ENCODE results near the gene EZH2.

DNA sequence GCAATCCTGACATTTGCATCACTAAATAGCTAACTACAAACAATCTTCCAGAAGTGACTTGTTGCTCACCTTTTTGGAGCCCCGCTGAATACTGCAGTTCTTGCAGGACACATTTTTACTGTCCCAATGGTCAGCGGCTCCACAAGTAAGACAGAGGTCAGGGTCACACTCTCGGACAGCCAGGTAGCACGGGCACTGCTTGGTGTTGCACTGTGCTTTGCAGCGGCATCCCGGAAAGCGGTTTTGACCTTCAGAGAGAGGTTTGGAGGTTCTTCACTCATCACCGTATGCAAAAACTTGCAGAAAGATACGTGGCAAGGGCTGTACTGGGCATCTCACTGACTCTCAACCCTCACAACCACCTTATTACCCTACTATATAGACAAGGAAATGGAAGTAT, 70.2 kb downstream of the EZH2 start:
- TF ChIP-seq CTCF (IDR thresholded peaks at IDR 0.05; ENCODE audit: poor library complexity, severe bottlenecking) (no peak), RAD21 (conservative IDR thresholded peaks at IDR 0.05) (no peak), EZH2 (IDR thresholded peaks at IDR 0.05; ENCODE audit: borderline replicate concordance, insufficient read depth, low read length, poor library complexity, severe bottlenecking) (no peak)

Data from neural cell (in vitro differentiated cells).